ENCODE data around the gene MSANTD3.

Gene MSANTD3

DNA sequence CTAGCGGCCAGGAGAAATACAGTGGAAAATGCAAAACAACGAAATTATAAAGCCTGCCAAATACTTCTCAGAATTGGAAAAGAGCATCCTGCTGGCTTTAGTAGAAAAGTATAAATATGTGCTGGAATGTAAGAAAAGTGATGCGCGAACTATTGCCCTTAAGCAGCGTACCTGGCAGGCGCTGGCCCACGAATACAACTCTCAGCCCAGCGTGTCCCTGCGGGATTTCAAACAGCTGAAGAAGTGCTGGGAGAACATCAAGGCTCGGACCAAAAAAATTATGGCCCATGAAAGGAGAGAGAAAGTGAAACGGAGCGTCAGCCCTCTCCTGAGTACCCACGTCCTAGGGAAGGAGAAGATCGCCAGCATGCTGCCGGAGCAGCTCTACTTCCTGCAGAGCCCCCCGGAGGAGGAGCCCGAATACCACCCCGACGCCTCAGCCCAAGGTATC is 15.0 kb downstream of the MSANTD3 start:
- TF ChIP-seq CTCF (IDR thresholded peaks at IDR 0.05; ENCODE audit: borderline replicate concordance, insufficient read depth, low read depth, low read length) = no peak
- no peak overlapping the region for H3K4me3 ChIP-seq (ENCODE audit: low read depth, low read length)

- H3K4me3 ChIP-seq (ENCODE audit: low read depth, low read length) = no peak overlapping the region
- no peak for TF ChIP-seq CTCF (IDR thresholded peaks at IDR 0.05; ENCODE audit: borderline replicate concordance, insufficient read depth, low read depth, low read length)
Observed at GRCh38 chr9:100443781-100444768, 17.1 kb downstream of the MSANTD3 start.

DNA sequence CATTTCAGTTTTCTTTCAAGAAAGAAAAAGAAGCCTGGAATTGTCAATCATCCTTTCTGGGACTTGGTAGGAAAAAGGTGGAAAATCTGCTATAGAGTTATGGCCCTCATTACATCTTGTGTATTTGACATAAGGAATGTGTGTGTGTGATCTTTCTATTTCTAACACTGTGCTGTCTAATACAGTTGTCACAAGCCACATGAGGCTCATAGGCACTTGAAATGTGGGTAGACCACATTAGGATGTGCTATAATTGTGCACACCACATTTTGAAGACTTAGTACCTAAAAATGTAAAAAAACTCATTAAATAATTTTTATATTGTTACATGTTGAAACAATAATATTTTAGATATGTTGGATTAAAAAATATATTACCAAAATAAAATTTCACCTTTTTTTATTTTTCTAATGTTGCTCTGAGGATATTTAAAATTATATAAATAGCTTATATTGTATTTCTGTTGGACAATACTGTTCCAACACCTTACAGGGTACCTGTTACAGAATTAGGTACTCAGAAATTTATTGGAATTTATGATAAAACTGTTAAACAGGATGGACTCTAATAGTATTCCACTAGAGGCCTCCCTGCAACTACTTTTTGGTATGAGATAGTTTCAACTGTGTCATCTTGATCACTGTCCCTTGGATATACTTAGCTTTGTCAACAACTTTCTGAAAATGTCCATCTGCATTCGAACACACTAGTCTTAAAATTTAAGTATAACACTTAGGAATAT is 18.4 kb downstream of the MSANTD3 start:
- no peak overlapping the region for H3K4me3 ChIP-seq (ENCODE audit: low read depth, low read length)
- TF ChIP-seq CTCF (IDR thresholded peaks at IDR 0.05; ENCODE audit: borderline replicate concordance, insufficient read depth, low read depth, low read length) = no peak

GRCh38 chr9:100445903-100446549 is 19.1 kb downstream of the MSANTD3 start:
- no peak for TF ChIP-seq CTCF (IDR thresholded peaks at IDR 0.05; ENCODE audit: borderline replicate concordance, insufficient read depth, low read depth, low read length)
- no peak overlapping the region for H3K4me3 ChIP-seq (ENCODE audit: low read depth, low read length)

- H3K4me3 ChIP-seq (ENCODE audit: low read depth, low read length) = no peak overlapping the region
- no peak for TF ChIP-seq CTCF (IDR thresholded peaks at IDR 0.05; ENCODE audit: borderline replicate concordance, insufficient read depth, low read depth, low read length)
Observed at GRCh38 chr9:100447041-100447440, 20.1 kb downstream of the MSANTD3 start.

DNA sequence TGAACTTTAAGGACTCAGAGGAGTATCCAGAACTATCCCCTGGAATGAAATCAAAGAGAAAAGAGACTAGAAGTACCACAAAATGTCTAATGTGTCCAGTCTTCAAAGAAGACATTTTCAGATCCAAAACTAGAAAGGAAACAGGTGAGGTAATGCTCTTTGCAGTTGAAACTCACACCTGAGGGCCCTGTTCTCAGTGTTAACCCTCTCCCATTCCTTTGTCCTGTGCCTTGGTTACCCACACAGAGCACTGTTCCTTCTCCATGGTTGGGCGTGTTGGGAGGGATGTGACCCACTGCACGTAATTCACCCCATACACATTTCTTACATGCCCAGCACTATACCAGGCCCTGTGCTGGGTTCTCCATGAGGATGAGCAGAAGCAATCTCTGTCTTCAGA is 21.3 kb downstream of the MSANTD3 start:
- TF ChIP-seq CTCF (IDR thresholded peaks at IDR 0.05; ENCODE audit: borderline replicate concordance, insufficient read depth, low read depth, low read length) = no peak
- no peak overlapping the region for H3K4me3 ChIP-seq (ENCODE audit: low read depth, low read length)
